AG10803 (cell line): Measurements from ENCODE around the gene ADO.

ENCODE experiments used
- DNase-seq: peaks from one replicate; pipeline ENCODE4 v3.0.0; 2010; ENCODE audit warnings: low read depth
- H3K4me3 ChIP-seq: 2 replicates; pipeline ENCODE4 v1.5.1; 2011; ENCODE audit warnings: mild to moderate bottlenecking, low read length, control low read depth
- TF ChIP-seq, protein P1 (sequence below): conservative IDR thresholded peaks from 2 replicates; pipeline ENCODE4 v1.5.1; 2011; ENCODE audit warnings: mild to moderate bottlenecking, low read length, control low read depth, inconsistent platforms

Gene ADO

DNA sequence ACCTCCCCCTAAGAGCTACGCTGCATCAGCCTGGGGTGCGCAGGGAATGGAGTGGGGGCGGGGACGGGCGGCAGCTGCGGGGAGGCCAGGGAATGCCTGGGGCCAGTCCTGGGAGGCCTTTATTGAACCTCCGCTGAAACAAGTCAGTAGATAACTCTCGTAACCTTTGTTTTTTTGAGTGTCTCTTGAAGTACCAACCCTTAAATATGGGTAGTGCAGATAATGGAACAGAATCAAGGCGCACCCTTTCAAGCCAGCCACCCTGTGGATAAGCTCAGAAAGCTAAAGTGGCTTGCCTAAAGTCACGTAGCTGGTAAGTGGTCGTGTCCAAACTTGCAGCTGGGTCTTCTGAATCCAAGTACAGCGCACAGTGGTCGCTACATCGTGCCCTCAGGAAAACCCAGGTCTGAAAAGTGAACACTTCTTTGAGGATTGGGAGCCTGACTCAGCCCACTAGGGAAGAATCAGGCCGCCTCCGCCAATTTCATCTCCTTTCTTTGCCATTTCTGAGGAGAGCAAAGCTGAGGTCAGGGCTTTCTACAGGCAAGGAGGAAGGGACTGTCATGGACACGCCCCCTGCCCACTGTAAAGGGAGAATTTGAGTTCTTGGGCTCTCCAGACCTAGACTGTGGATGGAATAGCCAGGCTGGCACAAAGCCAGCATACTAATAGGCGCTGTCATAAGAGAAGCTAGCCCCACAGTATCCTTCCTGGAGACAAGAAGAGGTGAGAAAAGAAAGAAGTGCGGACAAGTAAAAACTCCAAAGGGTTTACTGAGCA lies 14.8 kb downstream of the ADO start:
- H3K4me3 ChIP-seq: no peak overlapping the region
- no peak for DNase-seq
- TF ChIP-seq, protein P1, sequence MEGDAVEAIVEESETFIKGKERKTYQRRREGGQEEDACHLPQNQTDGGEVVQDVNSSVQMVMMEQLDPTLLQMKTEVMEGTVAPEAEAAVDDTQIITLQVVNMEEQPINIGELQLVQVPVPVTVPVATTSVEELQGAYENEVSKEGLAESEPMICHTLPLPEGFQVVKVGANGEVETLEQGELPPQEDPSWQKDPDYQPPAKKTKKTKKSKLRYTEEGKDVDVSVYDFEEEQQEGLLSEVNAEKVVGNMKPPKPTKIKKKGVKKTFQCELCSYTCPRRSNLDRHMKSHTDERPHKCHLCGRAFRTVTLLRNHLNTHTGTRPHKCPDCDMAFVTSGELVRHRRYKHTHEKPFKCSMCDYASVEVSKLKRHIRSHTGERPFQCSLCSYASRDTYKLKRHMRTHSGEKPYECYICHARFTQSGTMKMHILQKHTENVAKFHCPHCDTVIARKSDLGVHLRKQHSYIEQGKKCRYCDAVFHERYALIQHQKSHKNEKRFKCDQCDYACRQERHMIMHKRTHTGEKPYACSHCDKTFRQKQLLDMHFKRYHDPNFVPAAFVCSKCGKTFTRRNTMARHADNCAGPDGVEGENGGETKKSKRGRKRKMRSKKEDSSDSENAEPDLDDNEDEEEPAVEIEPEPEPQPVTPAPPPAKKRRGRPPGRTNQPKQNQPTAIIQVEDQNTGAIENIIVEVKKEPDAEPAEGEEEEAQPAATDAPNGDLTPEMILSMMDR: no peak

DNA sequence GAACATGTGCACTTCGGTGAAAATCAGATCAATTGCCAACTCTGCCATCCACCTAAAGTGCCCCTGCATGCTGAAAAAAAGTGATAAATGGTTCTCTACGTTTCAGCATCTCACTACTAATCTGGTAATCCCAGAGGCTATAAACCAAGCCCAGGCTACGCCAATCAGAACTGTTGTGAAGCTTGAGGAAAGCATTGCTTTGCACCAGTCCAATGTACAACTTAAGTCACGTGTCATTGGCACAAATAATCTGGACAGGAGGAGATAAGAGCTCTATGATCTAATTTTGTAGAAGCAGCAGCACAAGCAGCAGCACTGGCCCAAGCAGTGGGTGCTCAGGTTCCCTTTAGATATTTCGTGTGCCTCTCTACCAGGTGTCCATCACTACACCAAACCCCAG lies 16.1 kb downstream of the ADO start:
- DNase-seq: no peak
- TF ChIP-seq, protein P1: no peak
- no peak overlapping the region for H3K4me3 ChIP-seq

DNA sequence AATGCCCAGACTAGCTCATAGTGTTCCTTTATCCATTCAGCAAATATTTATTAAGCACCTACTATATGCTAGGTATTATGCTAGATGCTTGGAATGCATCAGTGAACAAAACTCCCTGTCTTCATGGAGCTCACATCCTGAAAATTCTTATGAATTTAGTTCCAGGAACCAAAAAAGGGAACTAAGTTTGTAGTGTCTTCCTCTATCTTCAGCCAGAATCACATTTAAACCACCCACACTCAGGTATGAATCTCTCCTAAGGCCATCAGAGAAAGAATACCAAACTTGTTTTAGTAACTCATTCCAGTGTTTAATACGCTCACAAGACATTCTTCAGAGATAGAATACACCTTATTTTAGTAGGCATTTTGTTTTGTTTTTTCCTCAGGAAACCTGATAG lies 21.8 kb downstream of the ADO start:
- DNase-seq: no peak
- TF ChIP-seq, protein P1: no peak
- no peak overlapping the region for H3K4me3 ChIP-seq

DNA sequence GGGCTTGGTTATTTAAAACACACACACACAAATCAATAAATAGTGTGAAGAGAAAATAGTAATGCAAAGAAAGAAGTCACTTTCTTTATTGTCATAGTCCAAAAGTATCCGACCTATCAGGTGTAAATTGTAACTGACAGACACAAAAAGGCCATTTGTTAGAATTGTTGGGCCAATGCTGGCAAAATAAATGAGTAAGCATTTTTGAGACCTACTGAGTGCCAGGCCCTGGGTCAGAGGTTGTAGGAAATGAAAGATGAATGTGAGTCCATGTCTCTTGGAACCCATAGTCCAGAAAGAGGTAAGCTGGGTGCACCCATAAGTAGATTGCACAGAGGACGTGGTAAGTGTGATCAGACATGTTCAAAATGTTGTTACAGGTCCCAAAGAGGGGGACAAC lies 25.1 kb downstream of the ADO start:
- no peak overlapping the region for H3K4me3 ChIP-seq
- TF ChIP-seq, protein P1: no peak

DNA sequence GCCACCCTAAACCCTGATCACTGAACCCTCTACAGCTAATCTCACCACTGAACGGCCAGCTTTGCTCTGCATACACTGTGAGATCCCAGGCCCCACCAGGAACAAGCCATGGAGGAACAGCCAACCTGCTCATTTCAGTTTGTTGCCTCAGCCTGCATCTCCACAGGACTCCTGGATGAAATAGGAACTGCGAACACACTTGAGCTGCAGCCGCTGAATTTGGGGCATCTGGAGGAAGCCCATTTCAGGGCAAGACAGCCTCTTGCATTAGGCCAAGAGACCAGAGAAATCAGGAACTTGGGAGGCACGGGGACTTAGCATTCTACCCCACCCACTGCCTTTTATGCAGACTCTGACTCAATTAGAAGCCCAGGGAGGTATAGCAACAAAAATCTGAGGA lies 26.2 kb downstream of the ADO start:
- DNase-seq: peak; percentile 17
- H3K4me3 ChIP-seq: no peak overlapping the region
- TF ChIP-seq, protein P1: no peak

More for the DNA sequence above, 25.1 kb downstream of the ADO start:
- no peak for DNase-seq

DNA sequence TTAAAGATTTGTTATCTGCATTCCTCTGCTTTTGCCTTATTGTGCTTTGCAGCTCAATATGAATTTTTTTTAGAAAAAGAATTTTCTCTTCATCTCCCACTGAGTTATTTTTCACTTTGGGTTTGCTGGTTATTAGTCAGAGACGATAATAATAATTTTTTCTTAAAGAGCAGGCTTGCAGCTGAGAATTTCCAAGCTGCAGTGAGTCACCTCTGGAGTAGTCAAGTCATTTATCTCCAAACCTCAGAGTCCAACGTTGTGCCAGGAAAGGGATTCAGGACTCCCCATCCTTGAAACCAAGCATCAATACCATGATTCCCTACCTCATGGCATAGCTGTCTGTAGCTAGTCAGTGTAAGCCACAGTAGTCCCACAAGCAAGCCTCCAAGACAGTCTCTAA lies 26.8 kb downstream of the ADO start:
- no peak overlapping the region for H3K4me3 ChIP-seq
- TF ChIP-seq, protein P1: no peak
- peak; percentile 80 for DNase-seq

DNA sequence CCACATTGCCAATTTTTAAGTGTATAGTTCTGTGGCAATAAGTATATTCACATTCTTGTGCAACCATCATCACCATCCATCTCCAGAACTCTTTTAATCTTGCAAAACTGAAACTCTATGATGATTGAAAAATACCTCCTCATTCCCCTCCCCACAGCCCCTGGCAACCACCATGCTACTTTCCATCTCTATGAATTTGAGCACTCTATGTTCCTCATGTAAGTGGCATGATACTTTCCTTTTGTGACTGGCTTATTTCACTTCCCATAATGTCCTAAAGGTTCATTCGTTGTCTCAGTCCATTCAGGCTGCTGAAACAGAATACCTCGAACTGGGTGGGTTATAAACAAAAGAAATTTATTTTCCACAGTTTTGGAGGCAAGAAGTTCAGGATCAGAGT lies 35.1 kb downstream of the ADO start:
- no peak overlapping the region for H3K4me3 ChIP-seq
- TF ChIP-seq, protein P1: no peak
- DNase-seq: no peak
